Dermis blood vessel endothelial cell (primary cell): ENCODE results near the gene ISG20L2. TPM values are rescaled to one million over a fixed set of nuclear protein-coding genes. Genes with fewer than 3 reads are reported as not detected.

ENCODE experiments used
- DNase-seq: peaks from one replicate; pipeline ENCODE4 v3.0.0; 2010
- total RNA-seq: library from RNA; depleted of rRNA; stranded (reverse); fragments of >200 nt; gene quantifications from 2 replicates; pipeline ENCODE4 v1.2.3, GENCODE V29; 2014

Gene ISG20L2
- total RNA-seq, 1 donor from 2014 or later = 11.7 TPM

- DNase-seq = peak; percentile 16
These were observed 24.4 kb upstream of the ISG20L2 start for GRCh38 chr1:156752843-156753482.

GRCh38 chr1:156751757-156752481 lies 23.4 kb upstream of the ISG20L2 start:
- DNase-seq = peak; percentile 99

- DNase-seq = no peak
These were observed 22.8 kb upstream of the ISG20L2 start, which contains the start of gene HDGF for GRCh38 chr1:156751451-156751756. HDGF (minus strand) TSS chr1:156751675; CDS start chr1:156751429, 246 bp downstream.

GRCh38 chr1:156750711-156751450 lies 22.3 kb upstream of the ISG20L2 start:
- peak; percentile 57 for DNase-seq

GRCh38 chr1:156750191-156750672 lies 21.7 kb upstream of the ISG20L2 start:
- peak; percentile 23 for DNase-seq

- no peak for DNase-seq
These were observed 21.0 kb upstream of the ISG20L2 start for GRCh38 chr1:156749419-156750118.

- peak; percentile 65 for DNase-seq
These were observed 20.3 kb upstream of the ISG20L2 start for GRCh38 chr1:156748670-156749418.

GRCh38 chr1:156747742-156748669 lies 19.4 kb upstream of the ISG20L2 start:
- DNase-seq = no peak

- peak; percentile 95 for DNase-seq
These were observed 18.4 kb upstream of the ISG20L2 start for GRCh38 chr1:156746728-156747631.

- DNase-seq = no peak
These were observed 17.8 kb upstream of the ISG20L2 start for GRCh38 chr1:156746406-156746727.

GRCh38 chr1:156745881-156746280 lies 17.3 kb upstream of the ISG20L2 start:
- no peak for DNase-seq

GRCh38 chr1:156744786-156745419 lies 16.3 kb upstream of the ISG20L2 start:
- DNase-seq = no peak

GRCh38 chr1:156744344-156744743 lies 15.8 kb upstream of the ISG20L2 start:
- no peak for DNase-seq

GRCh38 chr1:156743367-156744302 lies 15.1 kb upstream of the ISG20L2 start:
- DNase-seq = no peak

GRCh38 chr1:156742801-156743200 lies 14.2 kb upstream of the ISG20L2 start:
- no peak for DNase-seq

- DNase-seq = no peak
These were observed 13.5 kb upstream of the ISG20L2 start for GRCh38 chr1:156742017-156742416.

GRCh38 chr1:156741481-156741983 lies 13.0 kb upstream of the ISG20L2 start:
- DNase-seq = no peak
